Activated CD4-positive, alpha-beta T cell treated with anti-CD3 and anti-CD28 coated beads, Interleukin-2, amount 10 ng/mL, durations not matched to agents 7 days and 5 days (primary cell): ENCODE results near the gene GNB1L. TPM values are rescaled to one million over a fixed set of nuclear protein-coding genes. Genes with fewer than 3 reads are reported as not detected.

Source experiments
- CTCF ChIA-PET: fragments of 350-600 bp; sonication (Branson Sonifier 250); formaldehyde crosslinking; loops from one replicate; lab custom pipeline; 2021; ENCODE audit warnings: antibody characterized with exemption; lab: Charles Lee
- POLR2A ChIA-PET: fragments of 350-600 bp; sonication (Branson Sonifier 250); formaldehyde crosslinking; loops from one replicate; lab custom pipeline; 2021; ENCODE audit warnings: antibody characterized with exemption; lab: Charles Lee
- DNase-seq: peaks from one replicate; pipeline ENCODE4 v3.0.0-alpha.2; 2020
- H3K27ac Mint-ChIP-seq: one replicate; pipeline ENCODE4 v1.8.0; 2021; ENCODE audit warnings: mild to moderate bottlenecking, moderate library complexity, mixed read lengths
- H3K27me3 Mint-ChIP-seq: one replicate; pipeline ENCODE4 v1.8.0; 2021; ENCODE audit warnings: mixed read lengths
- H3K36me3 Mint-ChIP-seq: one replicate; pipeline ENCODE4 v1.8.0; 2021; ENCODE audit warnings: low read depth, mixed read lengths
- H3K4me1 Mint-ChIP-seq: one replicate; pipeline ENCODE4 v1.8.0; 2021; ENCODE audit warnings: mixed read lengths
- H3K4me3 Mint-ChIP-seq: one replicate; pipeline ENCODE4 v1.8.0; 2021; ENCODE audit warnings: mild to moderate bottlenecking, moderate library complexity, mixed read lengths
- H3K9me3 Mint-ChIP-seq: one replicate; pipeline ENCODE4 v1.8.0; 2021; ENCODE audit warnings: mixed read lengths
- total RNA-seq, 2 experiments: library from RNA; stranded (reverse); gene quantifications; one replicate each; pipeline ENCODE4 v1.2.3, GENCODE V29; 2021

GNB1L gene
- total RNA-seq, 2 experiments from 2014 or later, result 5.3 to 7.3 TPM

DNA sequence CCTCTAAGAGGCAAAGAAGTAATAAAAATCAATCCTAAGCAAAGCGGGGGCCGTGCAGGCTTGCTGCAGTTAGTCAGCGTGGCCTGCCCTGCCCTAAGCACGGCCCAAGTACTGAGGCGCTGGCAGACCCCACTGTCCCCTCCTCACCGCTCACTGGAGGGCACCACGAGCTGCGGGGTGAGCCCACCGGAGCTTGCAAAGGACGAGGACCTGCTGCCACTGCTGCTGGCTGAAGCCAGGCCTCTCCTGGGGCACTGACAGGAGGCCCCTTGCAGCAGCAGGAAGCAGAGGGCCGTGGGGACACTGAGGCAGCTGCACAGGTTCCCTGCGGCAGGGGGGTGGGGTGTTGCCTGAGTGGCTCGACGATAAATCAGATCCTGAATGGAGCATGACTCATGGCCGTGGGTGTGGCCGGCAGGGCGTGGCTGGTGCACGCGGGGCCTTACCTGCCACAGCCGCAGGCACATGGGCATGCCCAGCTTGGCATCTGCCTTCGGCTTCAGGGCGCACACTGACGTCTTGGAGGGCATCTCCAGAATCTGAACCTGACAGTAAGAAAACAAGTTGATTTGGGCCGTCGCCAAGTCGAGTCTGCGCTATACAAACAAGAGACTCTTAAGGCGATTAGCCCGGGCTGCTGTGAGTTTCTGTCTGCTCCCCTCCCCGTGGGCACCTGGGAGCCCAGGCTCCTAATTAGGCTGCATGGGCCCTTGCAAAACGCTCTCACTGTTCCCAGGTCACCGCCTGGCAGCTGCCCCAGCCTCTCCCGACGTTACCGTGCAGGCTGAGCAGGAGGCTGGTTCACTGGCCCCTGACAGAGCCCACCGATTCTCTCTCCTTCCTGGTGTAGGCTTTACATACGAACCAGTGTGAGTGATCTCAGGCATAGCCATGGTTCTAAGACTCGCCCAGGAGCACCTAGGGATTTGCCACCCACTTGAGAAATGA lies 48.2 kb downstream of the GNB1L start:
- Mint-ChIP-seq H3K36me3 (no peaks in the 10 kb centered on the region), H3K9me3 (no peaks in the 10 kb centered on the region), H3K4me1 (peaks cover 15% of the 10 kb centered on the region), H3K27me3 (no peaks in the 10 kb centered on the region), H3K4me3 (no peak overlapping the region), H3K27ac (no peak overlapping the region)
- DNase-seq, result no peak
- ChIA-PET POLR2A (no interaction called here), CTCF (interaction anchor here (0.6 kb wide), 1 partner anchor 1654 kb away, joined by 3 read pairs; no protein-coding TSS in a partner anchor)

DNA sequence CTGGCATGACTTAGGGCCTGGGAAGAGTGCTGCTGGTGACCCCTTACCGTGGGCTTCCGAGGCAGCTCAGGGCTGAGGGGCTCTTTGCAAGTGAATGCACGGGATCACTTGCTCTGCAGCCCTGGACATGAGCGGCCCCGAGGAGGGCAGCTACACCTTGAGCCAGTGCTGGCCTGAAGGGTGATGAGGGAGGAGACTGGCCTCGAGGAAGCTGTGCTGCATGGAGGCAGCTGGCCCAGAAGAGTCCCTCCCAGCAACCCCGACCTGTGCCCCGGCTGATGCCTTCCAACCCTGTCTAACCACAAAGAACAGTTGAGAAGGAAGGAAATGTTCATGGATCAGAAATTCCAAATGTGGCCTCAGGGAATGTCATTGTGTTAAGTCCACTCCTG lies 48.9 kb downstream of the GNB1L start:
- no peaks in the 10 kb centered on the region for H3K27me3 Mint-ChIP-seq
- ChIA-PET CTCF (no interaction called here), POLR2A (no interaction called here)
- no peaks in the 10 kb centered on the region for H3K36me3 Mint-ChIP-seq
- peaks cover 9% of the 10 kb centered on the region for H3K4me1 Mint-ChIP-seq
- no peak overlapping the region for H3K27ac Mint-ChIP-seq
- H3K4me3 Mint-ChIP-seq, result no peak overlapping the region
- DNase-seq, result no peak
- H3K9me3 Mint-ChIP-seq, result no peaks in the 10 kb centered on the region

DNA sequence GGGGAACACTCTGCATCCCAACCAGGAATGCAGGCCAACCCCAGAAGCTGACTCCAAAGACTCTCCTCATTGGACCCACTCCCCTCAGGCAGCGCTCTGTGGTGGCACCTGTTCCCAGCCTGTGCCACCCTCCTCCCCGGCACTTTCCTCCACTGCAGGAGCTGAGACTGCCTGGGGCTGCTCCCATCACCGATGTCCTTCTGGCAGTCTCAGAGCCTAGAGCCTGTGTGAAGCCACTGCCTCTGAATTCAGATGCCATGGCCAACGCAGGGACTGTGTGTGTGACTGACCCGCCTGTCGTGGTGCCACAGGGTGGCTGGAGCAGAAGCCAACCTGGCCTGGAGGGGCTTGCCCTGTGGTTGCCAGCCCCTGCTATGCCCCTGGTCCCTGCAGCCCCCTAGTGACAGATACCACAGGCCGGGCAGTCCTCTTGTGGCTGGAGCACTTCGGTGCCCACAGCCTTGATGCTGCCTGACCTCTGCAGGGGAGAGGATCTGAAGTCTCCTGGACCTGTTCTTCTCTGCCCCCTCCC lies 50.9 kb downstream of the GNB1L start:
- CTCF ChIA-PET, result no interaction called here
- Mint-ChIP-seq H3K36me3 (no peaks in the 10 kb centered on the region), H3K9me3 (no peaks in the 10 kb centered on the region), H3K27me3 (no peaks in the 10 kb centered on the region), H3K4me1 (peaks cover 4% of the 10 kb centered on the region), H3K4me3 (no peak overlapping the region), H3K27ac (no peak overlapping the region)
- POLR2A ChIA-PET, result no interaction called here
- DNase-seq, result no peak

DNA sequence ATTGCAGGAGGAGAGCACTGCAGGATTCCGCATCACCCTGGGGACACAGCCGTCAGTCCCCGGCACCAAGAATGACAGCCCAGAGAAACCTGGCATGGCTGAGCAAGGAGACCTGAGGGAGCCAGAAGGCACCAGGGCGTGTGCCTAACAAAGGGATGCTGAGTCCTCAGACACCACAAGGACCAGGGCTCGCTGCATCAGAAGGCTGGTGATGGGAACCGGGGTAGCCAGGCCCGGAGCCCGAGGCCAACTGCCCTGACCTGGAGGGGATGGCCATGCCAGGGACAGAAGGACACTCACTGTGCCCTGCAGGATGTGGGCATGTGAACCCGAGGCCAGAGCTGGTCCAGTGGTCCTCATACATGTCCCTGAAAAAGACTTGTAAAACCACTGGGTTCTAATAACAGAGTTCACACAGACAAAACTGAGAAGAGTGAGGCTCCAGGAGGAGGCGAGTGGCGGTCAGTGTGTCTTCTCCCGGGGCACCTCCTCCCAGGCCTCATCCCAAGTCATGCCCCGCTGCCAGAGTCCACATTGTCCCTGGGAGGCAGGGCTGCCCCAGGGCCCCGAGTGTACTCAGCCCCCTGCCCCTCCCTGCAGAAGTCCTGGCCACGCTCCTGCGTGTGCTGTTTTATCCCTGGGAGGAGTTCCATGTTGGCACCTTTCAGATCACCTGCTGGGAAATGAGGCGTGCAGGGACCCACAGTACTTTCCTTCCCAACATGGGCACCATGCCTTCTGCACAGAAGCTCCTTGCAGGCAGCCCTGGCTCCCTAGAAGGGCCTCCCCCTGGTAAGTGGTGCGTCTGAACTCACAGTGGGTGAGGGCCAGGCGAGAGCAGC lies 51.6 kb downstream of the GNB1L start:
- ChIA-PET POLR2A (no interaction called here), CTCF (interaction anchor here (1.8 kb wide), 1 partner anchor 11 kb away, joined by 4 read pairs; no protein-coding TSS in a partner anchor)
- no peak for DNase-seq
- no peaks in the 10 kb centered on the region for H3K36me3 Mint-ChIP-seq
- H3K4me1 Mint-ChIP-seq, result peaks cover 4% of the 10 kb centered on the region
- no peaks in the 10 kb centered on the region for H3K9me3 Mint-ChIP-seq
- H3K4me3 Mint-ChIP-seq, result no peak overlapping the region
- no peak overlapping the region for H3K27ac Mint-ChIP-seq
- H3K27me3 Mint-ChIP-seq, result no peaks in the 10 kb centered on the region

DNA sequence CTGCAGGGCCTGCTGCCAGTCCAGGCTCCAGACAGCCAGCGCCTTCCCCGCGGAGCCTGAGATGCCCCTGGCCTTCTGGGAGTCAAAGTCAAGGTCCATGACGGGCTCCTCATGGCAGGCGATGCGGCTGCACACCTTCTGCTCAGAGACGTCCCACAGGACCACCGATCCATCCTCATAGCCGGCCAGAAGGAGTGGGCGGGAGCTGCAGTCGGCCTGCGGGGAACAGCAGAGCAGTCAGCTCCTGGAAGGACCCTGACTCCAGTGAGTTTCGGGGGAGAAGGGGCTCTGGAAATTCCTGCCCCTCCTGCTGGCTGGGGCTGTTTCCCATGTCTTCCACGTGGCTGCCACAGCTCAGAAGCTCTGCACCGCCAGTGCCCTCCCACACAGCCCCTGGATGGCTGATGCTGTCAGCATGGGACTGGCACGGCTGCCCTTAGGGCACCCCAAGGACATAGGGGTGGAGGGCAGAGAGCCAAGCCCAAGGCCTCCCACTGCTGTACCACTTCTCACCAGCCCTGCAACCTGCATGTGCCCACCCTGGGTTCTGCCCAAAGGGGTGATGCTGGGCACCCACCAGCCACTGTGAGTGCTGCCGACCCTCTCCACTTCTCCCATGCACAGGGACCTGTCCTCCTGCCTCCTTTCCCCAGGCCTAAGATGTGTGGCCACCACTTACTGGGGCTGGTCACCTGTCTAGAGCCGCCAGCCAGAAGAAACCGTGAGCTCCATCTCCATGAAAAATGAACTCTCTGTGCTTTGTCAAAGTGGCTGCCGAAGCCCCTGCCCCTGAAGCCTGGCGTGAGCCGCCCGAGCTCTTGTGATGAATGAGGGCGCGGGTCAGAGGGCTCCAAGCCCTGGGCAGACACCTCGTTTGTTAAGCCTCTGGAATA lies 52.4 kb downstream of the GNB1L start:
- POLR2A ChIA-PET, result no interaction called here

DNA sequence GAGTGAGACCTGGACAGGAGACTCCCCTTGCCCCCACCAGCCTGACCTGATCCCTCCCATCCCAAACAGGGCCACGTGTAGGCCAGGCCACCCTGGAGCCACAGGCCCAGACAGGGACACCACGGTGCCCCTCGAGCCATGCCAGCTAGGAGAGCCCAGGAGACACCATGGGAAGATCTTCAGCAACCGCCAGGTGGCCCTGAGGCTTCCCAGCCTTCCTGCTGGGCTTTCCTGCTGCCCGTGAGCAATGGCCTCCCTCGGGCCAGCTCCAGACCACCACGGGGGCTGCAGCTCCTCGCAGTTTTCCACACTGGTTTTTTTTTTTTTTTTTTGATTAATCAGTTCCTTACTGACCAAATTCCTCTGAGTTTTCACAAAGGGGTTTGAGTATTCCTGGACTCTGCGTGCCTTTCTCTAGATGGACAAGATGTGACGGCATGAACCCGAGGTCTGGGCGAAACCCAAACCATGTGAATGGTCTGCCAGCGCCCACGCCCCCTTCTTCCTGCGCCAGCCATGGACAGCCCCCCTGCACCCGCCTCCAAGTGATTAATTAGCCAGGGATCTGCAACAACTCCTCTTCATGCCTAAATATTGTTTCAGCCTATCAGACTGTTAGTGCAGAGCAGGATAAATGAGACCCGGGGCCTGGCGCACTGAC lies 53.2 kb downstream of the GNB1L start:
- Mint-ChIP-seq H3K4me3 (no peak overlapping the region), H3K27me3 (no peaks in the 10 kb centered on the region), H3K36me3 (no peaks in the 10 kb centered on the region), H3K9me3 (no peaks in the 10 kb centered on the region), H3K27ac (no peak overlapping the region), H3K4me1 (no peaks in the 10 kb centered on the region)
- CTCF ChIA-PET, result interaction anchor here (0.6 to 1.8 kb wide), 3 partner anchors 9 to 1236 kb away, joined by 3 to 5 read pairs (median 4); no protein-coding TSS in a partner anchor
- POLR2A ChIA-PET, result no interaction called here
- no peak for DNase-seq

More for the DNA sequence above, 52.4 kb downstream of the GNB1L start:
- Mint-ChIP-seq H3K4me1 (peaks cover 4% of the 10 kb centered on the region), H3K36me3 (no peaks in the 10 kb centered on the region), H3K4me3 (no peak overlapping the region), H3K27me3 (no peaks in the 10 kb centered on the region), H3K9me3 (no peaks in the 10 kb centered on the region), H3K27ac (no peak overlapping the region)
- CTCF ChIA-PET, result interaction anchor here (1.8 kb wide), 1 partner anchor 10 kb away, joined by 4 read pairs; no protein-coding TSS in a partner anchor
- DNase-seq, result no peak

DNA sequence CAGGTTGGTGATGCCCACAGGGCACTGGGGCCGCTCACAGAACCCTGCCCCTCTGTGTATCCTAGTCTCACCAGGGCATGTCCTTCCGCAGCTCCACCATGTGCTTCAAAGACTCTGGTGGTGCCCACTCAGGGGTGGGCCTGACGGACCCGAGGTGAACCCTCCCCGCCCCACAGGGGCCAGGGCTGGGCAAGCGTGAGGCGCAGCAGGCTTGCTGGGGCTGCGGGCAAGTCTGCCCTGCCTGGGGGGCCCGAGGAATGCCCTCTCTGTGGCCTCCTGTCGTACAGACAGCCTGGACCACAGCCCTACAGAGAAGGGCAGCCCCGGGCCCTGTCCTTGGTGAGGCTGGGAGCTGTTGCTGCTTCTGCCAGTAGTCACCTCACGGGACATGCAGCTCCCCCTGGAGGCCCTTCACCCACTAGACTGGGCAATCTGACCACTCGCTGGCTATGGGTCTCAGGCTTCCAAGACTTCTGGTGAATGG lies 53.9 kb downstream of the GNB1L start:
- H3K36me3 Mint-ChIP-seq, result no peaks in the 10 kb centered on the region
- CTCF ChIA-PET, result interaction anchor here (0.6 to 1.8 kb wide), 3 partner anchors 9 to 1236 kb away, joined by 3 to 5 read pairs (median 4); no protein-coding TSS in a partner anchor
- H3K9me3 Mint-ChIP-seq, result no peaks in the 10 kb centered on the region
- H3K27me3 Mint-ChIP-seq, result no peaks in the 10 kb centered on the region
- POLR2A ChIA-PET, result no interaction called here
- no peak overlapping the region for H3K27ac Mint-ChIP-seq
- H3K4me1 Mint-ChIP-seq, result no peaks in the 10 kb centered on the region
- H3K4me3 Mint-ChIP-seq, result no peak overlapping the region
- DNase-seq, result no peak

DNA sequence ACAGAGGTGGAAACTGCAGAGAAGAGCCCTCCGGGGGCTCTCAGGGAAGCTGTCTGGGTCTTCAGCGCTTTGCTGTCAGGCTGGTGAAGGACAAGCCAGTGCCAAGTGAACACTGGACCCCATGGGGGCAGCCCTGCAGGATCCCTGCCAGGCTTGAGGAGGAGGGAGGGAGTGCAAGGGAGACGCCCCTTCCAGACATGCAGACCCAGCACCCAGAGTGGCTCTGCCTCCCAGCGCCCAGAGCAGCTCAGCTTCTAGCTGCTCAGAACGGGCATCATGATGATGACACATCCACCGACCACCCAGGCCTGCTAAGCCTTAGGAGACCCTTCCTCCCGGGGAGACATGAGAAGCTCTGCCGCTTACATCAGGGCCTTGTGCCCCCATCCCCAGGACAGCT lies 54.4 kb downstream of the GNB1L start:
- CTCF ChIA-PET, result no interaction called here
- no peak for DNase-seq
- POLR2A ChIA-PET, result no interaction called here

DNA sequence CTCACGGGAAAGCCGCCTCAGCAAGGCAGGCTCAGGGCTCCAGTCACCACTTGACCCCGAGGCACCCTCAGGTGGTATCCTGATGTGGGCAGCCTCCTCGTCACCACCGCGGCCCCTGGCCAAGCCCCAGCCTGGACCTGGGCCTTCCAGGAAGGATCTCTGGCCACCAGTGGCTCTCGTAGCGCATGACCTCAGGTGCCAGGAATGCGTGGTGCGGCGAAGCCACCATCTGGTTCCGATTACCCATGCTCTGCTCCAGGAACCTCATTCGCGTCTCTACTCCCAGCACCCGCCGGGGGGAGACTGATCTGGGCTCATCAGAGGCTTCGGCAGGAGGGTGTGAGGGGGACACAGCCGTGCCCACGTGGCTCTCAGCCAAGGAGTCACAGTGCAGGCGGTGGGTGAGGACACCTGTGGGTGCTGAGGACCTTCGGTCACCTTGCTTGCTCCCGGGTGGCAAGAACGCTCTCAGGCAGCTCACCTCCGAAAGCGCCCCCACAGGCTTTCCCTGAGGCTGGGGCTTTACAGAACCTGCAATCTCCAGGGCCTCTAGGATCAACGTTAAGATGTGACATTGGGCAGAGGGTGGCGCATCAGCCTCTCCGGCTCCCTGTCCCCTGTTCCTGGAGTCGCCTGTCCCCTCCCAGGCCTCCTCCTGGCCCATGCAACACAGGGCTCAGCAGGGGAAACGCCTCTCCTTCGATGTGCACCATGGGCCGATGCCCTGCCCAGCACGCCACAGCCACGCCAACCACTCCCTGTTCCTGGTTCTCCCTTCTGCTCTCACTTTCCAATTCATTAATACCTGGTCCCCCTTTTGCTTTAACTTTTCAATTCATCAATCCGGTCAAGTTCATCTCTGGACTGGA lies 55.1 kb downstream of the GNB1L start:
- no peaks in the 10 kb centered on the region for H3K9me3 Mint-ChIP-seq
- no peaks in the 10 kb centered on the region for H3K36me3 Mint-ChIP-seq
- ChIA-PET CTCF (interaction anchor here (0.6 kb wide), 1 partner anchor 262 kb away, joined by 3 read pairs; no protein-coding TSS in a partner anchor), POLR2A (no interaction called here)
- no peaks in the 10 kb centered on the region for H3K4me1 Mint-ChIP-seq
- no peaks in the 10 kb centered on the region for H3K27me3 Mint-ChIP-seq
- no peak overlapping the region for H3K4me3 Mint-ChIP-seq
- no peak overlapping the region for H3K27ac Mint-ChIP-seq
- no peak for DNase-seq

More for the DNA sequence above, 54.4 kb downstream of the GNB1L start:
- Mint-ChIP-seq H3K27me3 (no peaks in the 10 kb centered on the region), H3K4me3 (no peak overlapping the region), H3K4me1 (no peaks in the 10 kb centered on the region), H3K36me3 (no peaks in the 10 kb centered on the region), H3K27ac (no peak overlapping the region), H3K9me3 (no peaks in the 10 kb centered on the region)

DNA sequence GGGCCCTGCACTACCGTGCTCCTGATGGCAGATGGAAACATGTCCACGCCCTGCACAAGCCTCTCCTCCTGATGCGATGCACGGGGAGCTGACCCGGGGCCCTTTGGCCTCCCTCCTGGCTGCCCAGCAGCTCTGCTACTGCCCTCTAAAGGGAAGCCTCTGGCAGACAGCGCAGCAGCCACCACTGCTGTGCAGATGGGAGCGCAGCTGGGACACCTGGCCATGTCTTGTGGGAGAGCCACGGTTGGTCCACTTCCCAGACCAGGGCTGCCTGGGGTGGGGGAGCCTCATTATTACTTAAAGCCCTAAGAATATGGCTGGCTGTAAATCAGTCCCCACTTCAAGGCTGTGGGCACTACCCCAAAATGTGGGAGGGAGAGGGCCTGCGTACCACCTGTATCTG lies 55.8 kb downstream of the GNB1L start:
- H3K9me3 Mint-ChIP-seq, result no peaks in the 10 kb centered on the region
- no peaks in the 10 kb centered on the region for H3K36me3 Mint-ChIP-seq
- no peaks in the 10 kb centered on the region for H3K27me3 Mint-ChIP-seq
- CTCF ChIA-PET, result no interaction called here
- no peak overlapping the region for H3K27ac Mint-ChIP-seq
- POLR2A ChIA-PET, result no interaction called here
- DNase-seq, result no peak
- no peaks in the 10 kb centered on the region for H3K4me1 Mint-ChIP-seq
- H3K4me3 Mint-ChIP-seq, result no peak overlapping the region
